Upper lobe of left lung (tissue), 4 donors: ENCODE data around the gene NBAS.

ENCODE experiments used
- POLR2AphosphoS5 ChIP-seq, 2 donors: sonication (generic); formaldehyde crosslinking; IDR thresholded peaks; one replicate each; pipeline ENCODE4 v1.5.1; 2017; ENCODE audit warnings: antibody characterized with exemption in 2 of 2
- TF ChIP-seq, protein P1 (sequence below), 6 experiments: fragments of 450-650 bp in 4 of 6; fragments of 200-600 bp in 2 of 6; sonication (generic) in 2 of 6; IDR thresholded peaks; one replicate each; pipeline ENCODE4 v1.5.1; 2016 to 2019; ENCODE audit warnings: antibody characterized with exemption in 6 of 6

- TF ChIP-seq POLR2AphosphoS5 (IDR thresholded peaks at IDR 0.05): no peak
- TF ChIP-seq, protein P1, sequence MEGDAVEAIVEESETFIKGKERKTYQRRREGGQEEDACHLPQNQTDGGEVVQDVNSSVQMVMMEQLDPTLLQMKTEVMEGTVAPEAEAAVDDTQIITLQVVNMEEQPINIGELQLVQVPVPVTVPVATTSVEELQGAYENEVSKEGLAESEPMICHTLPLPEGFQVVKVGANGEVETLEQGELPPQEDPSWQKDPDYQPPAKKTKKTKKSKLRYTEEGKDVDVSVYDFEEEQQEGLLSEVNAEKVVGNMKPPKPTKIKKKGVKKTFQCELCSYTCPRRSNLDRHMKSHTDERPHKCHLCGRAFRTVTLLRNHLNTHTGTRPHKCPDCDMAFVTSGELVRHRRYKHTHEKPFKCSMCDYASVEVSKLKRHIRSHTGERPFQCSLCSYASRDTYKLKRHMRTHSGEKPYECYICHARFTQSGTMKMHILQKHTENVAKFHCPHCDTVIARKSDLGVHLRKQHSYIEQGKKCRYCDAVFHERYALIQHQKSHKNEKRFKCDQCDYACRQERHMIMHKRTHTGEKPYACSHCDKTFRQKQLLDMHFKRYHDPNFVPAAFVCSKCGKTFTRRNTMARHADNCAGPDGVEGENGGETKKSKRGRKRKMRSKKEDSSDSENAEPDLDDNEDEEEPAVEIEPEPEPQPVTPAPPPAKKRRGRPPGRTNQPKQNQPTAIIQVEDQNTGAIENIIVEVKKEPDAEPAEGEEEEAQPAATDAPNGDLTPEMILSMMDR (IDR thresholded peaks at IDR 0.05): no peak
Measured at GRCh38 chr2:15300624-15301573, 260.2 kb downstream of the NBAS start.
